Naive thymus-derived CD4-positive, alpha-beta T cell (primary cell): ENCODE measurements around the gene KIF13A. TPM values are rescaled to one million over a fixed set of nuclear protein-coding genes. Genes with fewer than 3 reads are reported as not detected.

Source experiments
- ATAC-seq: fragments of 150-1000 bp; cut with Tn5 transposase; 2 replicates; pipeline ENCODE4 v1.10.0; 2021; ENCODE audit warnings: mild to moderate bottlenecking, moderate library complexity
- CTCF ChIA-PET: fragments of 350-600 bp; sonication (Branson Sonifier 250); formaldehyde crosslinking; loops from one replicate; lab custom pipeline; 2021; ENCODE audit warnings: antibody characterized with exemption; lab: Charles Lee
- POLR2A ChIA-PET: fragments of 350-600 bp; sonication (Branson Sonifier 250); formaldehyde crosslinking; loops from one replicate; lab custom pipeline; 2021; ENCODE audit warnings: antibody characterized with exemption, inconsistent platforms; lab: Charles Lee
- DNase-seq, 9 donors: peaks; one replicate each; pipeline versions ENCODE4 v3.0.0 to v3.0.0-alpha.2; 2020 to 2022; ENCODE audit warnings: mixed read lengths in 1 of 9
- H3K27ac ChIP-seq: one replicate; pipeline ENCODE4 v1.7.0; 2013; ENCODE audit warnings: mild to moderate bottlenecking, low read depth, low read length, moderate library complexity
- H3K27me3 ChIP-seq, 2 donors: one replicate each; pipeline ENCODE4 v1.7.0; 2013; ENCODE audit warnings: low read length in 2 of 2, mild to moderate bottlenecking in 2 of 2, moderate library complexity in 2 of 2; ENCODE audit not compliant: control insufficient read depth in 2 of 2, insufficient read depth in 2 of 2
- H3K36me3 ChIP-seq, 3 experiments: 1 replicate in 2 of 3; 2 replicates in 1 of 3; pipeline ENCODE4 v1.7.0; 2013; ENCODE audit warnings: low read length in 3 of 3, mild to moderate bottlenecking in 3 of 3, moderate library complexity in 1 of 3; ENCODE audit not compliant: insufficient read depth in 3 of 3, control insufficient read depth in 2 of 3
- H3K4me1 ChIP-seq, 2 donors: one replicate each; pipeline ENCODE4 v1.7.0; 2013; ENCODE audit warnings: low read length in 2 of 2, mild to moderate bottlenecking in 2 of 2, moderate library complexity in 1 of 2; ENCODE audit not compliant: control insufficient read depth in 2 of 2, insufficient read depth in 2 of 2
- H3K4me3 ChIP-seq: 2 replicates; pipeline ENCODE4 v1.7.0; 2013; ENCODE audit warnings: mild to moderate bottlenecking, low read length
- H3K9me3 ChIP-seq, 3 experiments: 1 replicate in 2 of 3; 2 replicates in 1 of 3; pipeline ENCODE4 v1.7.0; 2013; ENCODE audit warnings: low read length in 3 of 3; ENCODE audit not compliant: control insufficient read depth in 2 of 3
- H3K27ac Mint-ChIP-seq, 9 donors: one replicate each; pipeline ENCODE4 v1.8.0; 2020 to 2022; ENCODE audit warnings: mixed read lengths in 9 of 9, mild to moderate bottlenecking in 8 of 9, moderate library complexity in 5 of 9, inconsistent platforms in 2 of 9
- H3K27me3 Mint-ChIP-seq, 5 donors: one replicate each; pipeline ENCODE4 v1.8.0; 2021 to 2022; ENCODE audit warnings: mixed read lengths in 5 of 5, mild to moderate bottlenecking in 1 of 5
- H3K36me3 Mint-ChIP-seq, 5 donors: one replicate each; pipeline ENCODE4 v1.8.0; 2020 to 2022; ENCODE audit warnings: mixed read lengths in 5 of 5, mild to moderate bottlenecking in 3 of 5, inconsistent platforms in 1 of 5
- H3K4me1 Mint-ChIP-seq, 7 donors: one replicate each; pipeline ENCODE4 v1.8.0; 2020 to 2022; ENCODE audit warnings: mixed read lengths in 7 of 7, mild to moderate bottlenecking in 3 of 7, inconsistent platforms in 1 of 7
- H3K4me3 Mint-ChIP-seq, 10 donors: one replicate each; pipeline ENCODE4 v1.8.0; 2020 to 2022; ENCODE audit warnings: mild to moderate bottlenecking in 10 of 10, mixed read lengths in 10 of 10, moderate library complexity in 6 of 10, inconsistent platforms in 2 of 10
- H3K9me3 Mint-ChIP-seq, 11 donors: one replicate each; pipeline ENCODE4 v1.8.0; 2020 to 2022; ENCODE audit warnings: mixed read lengths in 11 of 11, mild to moderate bottlenecking in 4 of 11, inconsistent platforms in 1 of 11, moderate library complexity in 1 of 11
- intact Hi-C, 2 donors: fragments of 100-400 bp; cut with micrococcal nuclease; formaldehyde crosslinking; loops; one replicate each; pipeline ENCODE4 v1.15.1; 2023
- polyA plus RNA-seq, 2 donors: library from polyadenylated mRNA; unstranded; fragments of 300-500 nt; fragmentation: Illumina TruSeq; gene quantifications; one replicate each; pipeline ENCODE4 v1.2.3, GENCODE V29; 2021
- total RNA-seq, 6 experiments: library from RNA in 5 of 6; stranded (reverse) in 5 of 6; gene quantifications; 1 replicate in 5 of 6; 2 replicates in 1 of 6; pipeline ENCODE4 v1.2.3 and lab custom pipeline; 2021 to 2026

Gene KIF13A
- total and polyA plus RNA-seq, 7 experiments from 2014 or later, result 0.05 to 21.0 (median 0.97) TPM; not detected in 2

DNA sequence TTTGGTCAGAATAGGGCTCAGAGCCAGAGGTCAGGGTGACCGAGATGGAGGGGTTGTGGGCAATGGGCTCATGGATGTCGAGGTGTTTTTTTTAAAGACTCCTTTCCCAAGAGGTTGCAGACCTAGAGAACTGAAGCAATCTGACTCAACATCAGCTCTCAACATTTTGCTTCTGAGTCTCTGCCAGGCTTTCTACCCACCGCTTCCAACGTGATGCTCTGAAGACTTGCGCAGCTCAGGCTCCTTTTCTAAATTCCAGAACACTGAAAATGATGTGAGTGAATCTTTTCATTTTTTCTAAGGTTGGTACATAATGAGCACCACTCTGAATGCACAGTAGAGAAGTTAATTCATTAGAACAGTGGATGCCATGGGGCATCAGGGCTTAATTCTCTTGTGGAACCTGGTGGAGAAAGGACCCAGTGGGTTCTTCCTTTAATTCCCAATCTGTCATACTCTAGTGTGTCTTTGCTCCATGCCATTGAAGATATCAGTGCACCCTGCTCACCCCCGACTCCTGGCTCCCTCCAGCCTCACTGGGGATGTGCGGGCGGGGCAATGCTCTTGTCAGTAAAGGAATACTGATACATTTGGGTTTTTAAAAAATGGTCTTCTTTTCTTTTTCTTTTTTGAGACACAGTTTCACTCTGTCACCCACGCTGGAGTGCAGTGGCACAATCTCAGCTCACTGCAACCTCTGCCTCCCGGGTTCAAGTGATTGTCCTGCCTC, 17.0 kb upstream of the KIF13A start:
- ChIA-PET CTCF (interaction anchor here (0.6 kb wide), 1 partner anchor 50 kb away, joined by 3 read pairs; no protein-coding TSS in a partner anchor), POLR2A (no interaction called here)
- DNase-seq, result no peak
- no peaks in the 10 kb centered on the region for H3K4me1 ChIP-seq
- intact Hi-C loops, result no loop called here
- H3K27ac ChIP-seq, result no peak overlapping the region
- no peaks in the 10 kb centered on the region for H3K27me3 ChIP-seq
- H3K4me3 ChIP-seq, result no peak overlapping the region
- no peaks in the 10 kb centered on the region for H3K36me3 Mint-ChIP-seq
- peaks cover 3 to 16% (median 5%) of the 10 kb centered on the region in 5 donors for H3K27me3 Mint-ChIP-seq
- no peaks in the 10 kb centered on the region for H3K4me1 Mint-ChIP-seq
- H3K4me3 Mint-ChIP-seq, result no peak overlapping the region
- H3K36me3 ChIP-seq, result no peaks in the 10 kb centered on the region
- ATAC-seq, result no peak
- no peaks in the 10 kb centered on the region for H3K9me3 Mint-ChIP-seq
- H3K27ac Mint-ChIP-seq, result no peak overlapping the region
- no peaks in the 10 kb centered on the region for H3K9me3 ChIP-seq

- no peaks in the 10 kb centered on the region for H3K36me3 Mint-ChIP-seq
- no peaks in the 10 kb centered on the region for H3K9me3 Mint-ChIP-seq
- intact Hi-C loops, result no loop called here
- Histone ChIP-seq H3K27ac (no peak overlapping the region), H3K27me3 (no peaks in the 10 kb centered on the region), H3K36me3 (no peaks in the 10 kb centered on the region), H3K4me1 (no peaks in the 10 kb centered on the region), H3K9me3 (no peaks in the 10 kb centered on the region), H3K4me3 (no peak overlapping the region)
- POLR2A ChIA-PET, result no interaction called here
- CTCF ChIA-PET, result no interaction called here
- H3K27me3 Mint-ChIP-seq, result peaks cover 21 to 35% (median 29%) of the 10 kb centered on the region in 5 donors
- DNase-seq, result no peak
- no peaks in the 10 kb centered on the region for H3K4me1 Mint-ChIP-seq
- H3K27ac Mint-ChIP-seq, result no peak overlapping the region
- no peak overlapping the region for H3K4me3 Mint-ChIP-seq
- ATAC-seq, result no peak
Observed at GRCh38 chr6:17999425-17999824, 12.0 kb upstream of the KIF13A start.

GRCh38 chr6:17998442-17998841, 11.0 kb upstream of the KIF13A start:
- no peak overlapping the region for H3K4me3 Mint-ChIP-seq
- no peaks in the 10 kb centered on the region for H3K27me3 ChIP-seq
- no peaks in the 10 kb centered on the region for H3K9me3 Mint-ChIP-seq
- no peaks in the 10 kb centered on the region for H3K9me3 ChIP-seq
- no peak overlapping the region for H3K27ac ChIP-seq
- ATAC-seq (no peak), DNase-seq (no peak)
- no peaks in the 10 kb centered on the region for H3K4me1 Mint-ChIP-seq
- no peaks in the 10 kb centered on the region for H3K36me3 Mint-ChIP-seq
- H3K36me3 ChIP-seq, result no peaks in the 10 kb centered on the region
- ChIA-PET CTCF (no interaction called here), POLR2A (no interaction called here)
- H3K4me3 ChIP-seq, result no peak overlapping the region
- H3K27me3 Mint-ChIP-seq, result peaks cover 21 to 43% (median 32%) of the 10 kb centered on the region in 5 donors
- intact Hi-C loops, result no loop called here
- H3K4me1 ChIP-seq, result no peaks in the 10 kb centered on the region
- H3K27ac Mint-ChIP-seq, result no peak overlapping the region

DNA sequence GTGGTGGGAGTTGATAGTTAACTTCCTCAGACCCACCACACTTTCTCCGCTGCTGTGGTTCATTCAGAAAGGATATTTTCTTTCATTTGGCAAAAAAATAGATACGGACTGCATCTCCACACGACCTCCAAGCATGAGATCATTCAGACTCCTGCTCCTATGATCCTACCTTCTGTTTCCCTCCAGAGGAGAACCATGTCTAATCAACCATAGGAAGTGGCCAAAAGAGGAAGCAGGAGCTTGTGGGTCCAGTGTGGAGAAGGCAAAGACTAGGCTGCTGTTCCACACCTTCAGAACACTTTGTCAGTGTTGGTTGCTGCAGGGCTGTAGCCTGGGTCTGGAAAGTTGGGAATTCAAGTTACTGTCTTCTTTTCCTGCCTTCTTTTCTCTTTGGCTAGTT, 10.6 kb upstream of the KIF13A start:
- Histone ChIP-seq H3K36me3 (no peaks in the 10 kb centered on the region), H3K27me3 (no peaks in the 10 kb centered on the region), H3K4me3 (no peak overlapping the region), H3K4me1 (no peaks in the 10 kb centered on the region), H3K27ac (no peak overlapping the region), H3K9me3 (no peaks in the 10 kb centered on the region)
- Mint-ChIP-seq H3K27ac (no peak overlapping the region), H3K4me1 (no peaks in the 10 kb centered on the region), H3K36me3 (no peaks in the 10 kb centered on the region), H3K9me3 (no peaks in the 10 kb centered on the region), H3K27me3 (peaks cover 21 to 43% (median 34%) of the 10 kb centered on the region in 5 donors), H3K4me3 (no peak overlapping the region)
- intact Hi-C loops, result no loop called here
- DNase-seq (no peak), ATAC-seq (no peak)
- ChIA-PET POLR2A (no interaction called here), CTCF (no interaction called here)

- Mint-ChIP-seq H3K4me1 (no peaks in the 10 kb centered on the region), H3K36me3 (no peaks in the 10 kb centered on the region), H3K4me3 (no peak overlapping the region), H3K27me3 (peaks cover 33 to 57% (median 47%) of the 10 kb centered on the region in 5 donors), H3K27ac (no peak overlapping the region), H3K9me3 (no peaks in the 10 kb centered on the region)
- Histone ChIP-seq H3K4me1 (no peaks in the 10 kb centered on the region), H3K36me3 (no peaks in the 10 kb centered on the region), H3K27ac (no peak overlapping the region), H3K9me3 (no peaks in the 10 kb centered on the region), H3K27me3 (no peaks in the 10 kb centered on the region), H3K4me3 (no peak overlapping the region)
- DNase-seq, result no peak
- ChIA-PET POLR2A (no interaction called here), CTCF (no interaction called here)
- ATAC-seq, result no peak
- intact Hi-C loops, result no loop called here
Observed at GRCh38 chr6:17995414-17995813, 8.0 kb upstream of the KIF13A start.

GRCh38 chr6:17994019-17994418, 6.6 kb upstream of the KIF13A start:
- no peaks in the 10 kb centered on the region for H3K36me3 Mint-ChIP-seq
- no peak overlapping the region for H3K4me3 Mint-ChIP-seq
- H3K4me1 Mint-ChIP-seq, result peaks cover 0 to 4% (median 3%) of the 10 kb centered on the region in 7 donors
- no peak for ATAC-seq
- intact Hi-C loops, result no loop called here
- no peak overlapping the region for H3K27ac ChIP-seq
- peaks cover 41 to 60% (median 49%) of the 10 kb centered on the region in 5 donors for H3K27me3 Mint-ChIP-seq
- ChIA-PET POLR2A (no interaction called here), CTCF (no interaction called here)
- H3K27ac Mint-ChIP-seq, result no peak overlapping the region
- H3K4me3 ChIP-seq, result no peak overlapping the region
- DNase-seq, result no peak
- no peaks in the 10 kb centered on the region for H3K36me3 ChIP-seq
- H3K9me3 ChIP-seq, result no peaks in the 10 kb centered on the region
- H3K27me3 ChIP-seq, result no peaks in the 10 kb centered on the region
- H3K9me3 Mint-ChIP-seq, result no peaks in the 10 kb centered on the region
- no peaks in the 10 kb centered on the region for H3K4me1 ChIP-seq
